GM19463 (cell line): ENCODE data around the gene PRKCE.

Experiments used
- ATAC-seq: cut with Tn5 transposase; IDR thresholded peaks from one replicate; pipeline ENCODE4 v1.9.1; 2021; ENCODE audit warnings: mild to moderate bottlenecking, moderate library complexity; ENCODE audit not compliant: unreplicated experiment

PRKCE gene

GRCh38 chr2:45664635-45665261, 13.3 kb downstream of the PRKCE start:
- no peak for ATAC-seq

GRCh38 chr2:45668509-45668908, 17.0 kb downstream of the PRKCE start:
- ATAC-seq, result no peak

- ATAC-seq, result no peak
Observed at GRCh38 chr2:45669032-45669486, 17.6 kb downstream of the PRKCE start.

GRCh38 chr2:45670646-45671045, 19.2 kb downstream of the PRKCE start:
- ATAC-seq, result no peak

- ATAC-seq, result no peak
Observed at GRCh38 chr2:45672138-45672537, 20.7 kb downstream of the PRKCE start.

GRCh38 chr2:45674035-45674816, 22.8 kb downstream of the PRKCE start:
- no peak for ATAC-seq

GRCh38 chr2:45675263-45675812, 23.9 kb downstream of the PRKCE start:
- ATAC-seq, result no peak

- no peak for ATAC-seq
Observed at GRCh38 chr2:45676088-45676487, 24.6 kb downstream of the PRKCE start.

- ATAC-seq, result no peak
Observed at GRCh38 chr2:45678791-45679348, 27.4 kb downstream of the PRKCE start.

GRCh38 chr2:45680351-45680967, 29.0 kb downstream of the PRKCE start:
- no peak for ATAC-seq

- peak; percentile 99 for ATAC-seq
Observed at GRCh38 chr2:45681675-45682074, 30.2 kb downstream of the PRKCE start.

- ATAC-seq, result no peak
Observed at GRCh38 chr2:45683292-45683691, 31.8 kb downstream of the PRKCE start.

- no peak for ATAC-seq
Observed at GRCh38 chr2:45684756-45685155, 33.3 kb downstream of the PRKCE start.

- ATAC-seq, result no peak
Observed at GRCh38 chr2:45685260-45685659, 33.8 kb downstream of the PRKCE start.

GRCh38 chr2:45687964-45688363, 36.5 kb downstream of the PRKCE start:
- ATAC-seq, result no peak

GRCh38 chr2:45688479-45689298, 37.2 kb downstream of the PRKCE start:
- no peak for ATAC-seq

GRCh38 chr2:45690231-45690630, 38.8 kb downstream of the PRKCE start:
- no peak for ATAC-seq

- ATAC-seq, result peak; percentile 76
Observed at GRCh38 chr2:45691171-45691999, 39.9 kb downstream of the PRKCE start.

GRCh38 chr2:45692566-45692965, 41.1 kb downstream of the PRKCE start:
- ATAC-seq, result no peak
